GM12865 (cell line): Measurements from ENCODE around the gene ADARB2.
"Not testable (repeated sequence)": the region's sequence is repeated elsewhere in the genome, so short reads cannot be mapped to it uniquely, and the experiment has no call there.

ENCODE experiments used
- DNase-seq: peaks from one replicate; pipeline ENCODE4 v3.0.0; 2010; ENCODE audit warnings: low read depth
- H3K4me3 ChIP-seq: 2 replicates; pipeline ENCODE4 v1.5.1; 2011; ENCODE audit warnings: mild to moderate bottlenecking, low read depth, low read length, control low read depth
- CTCF ChIP-seq: IDR thresholded peaks from 2 replicates; pipeline ENCODE4 v1.5.1; 2011; ENCODE audit warnings: low read length, control low read depth, low read depth, inconsistent platforms; ENCODE audit not compliant: insufficient read depth; ENCODE audit errors: missing control alignments

The ADARB2 gene

GRCh38 chr10:1440897-1441296, 296.4 kb downstream of the ADARB2 start:
- no peak for TF ChIP-seq CTCF
- DNase-seq: no peak

GRCh38 chr10:1434912-1435692, 302.2 kb downstream of the ADARB2 start:
- no peak for DNase-seq
- TF ChIP-seq CTCF: no peak
- no peak overlapping the region for H3K4me3 ChIP-seq

More at GRCh38 chr10:1440897-1441296, 296.4 kb downstream of the ADARB2 start:
- no peak overlapping the region for H3K4me3 ChIP-seq

DNA sequence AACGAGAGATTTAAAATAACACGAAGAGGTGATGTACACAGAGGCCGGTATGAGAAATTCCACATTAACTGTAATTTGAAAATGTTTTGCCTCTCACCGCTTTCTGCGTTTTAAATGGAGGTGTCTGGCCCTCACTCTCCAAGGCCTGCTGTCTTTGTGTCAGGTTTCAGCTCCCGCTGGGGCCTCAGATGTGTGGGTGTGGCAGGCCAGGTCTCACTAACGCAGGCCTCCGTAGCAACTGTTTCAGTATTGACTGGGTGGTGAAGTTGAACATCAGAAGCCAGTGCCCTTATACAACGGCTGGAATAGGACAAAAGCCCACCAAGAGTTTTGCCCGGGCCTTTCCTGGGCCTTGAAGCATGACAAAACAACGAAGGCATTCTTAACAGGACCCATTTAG, 303.1 kb downstream of the ADARB2 start:
- TF ChIP-seq CTCF: no peak
- no peak for DNase-seq
- no peak overlapping the region for H3K4me3 ChIP-seq

DNA sequence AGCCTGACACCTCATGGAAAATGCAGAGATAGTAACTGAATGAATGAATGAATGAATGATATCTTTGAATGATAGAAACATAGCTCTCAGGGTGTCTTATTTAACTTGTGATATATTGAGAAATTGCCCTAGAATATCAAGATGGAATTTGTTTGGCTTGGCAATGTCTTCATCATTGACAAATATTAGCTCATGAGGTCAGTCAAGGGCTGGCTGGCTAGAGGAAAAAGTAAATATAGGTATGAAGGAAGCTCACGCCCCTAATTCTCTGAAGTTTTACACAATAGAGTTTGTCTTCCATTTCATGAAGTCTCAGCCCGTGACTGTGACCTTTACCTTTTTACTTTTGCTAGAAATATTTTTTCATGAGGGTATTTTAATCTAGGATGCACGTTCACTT, 305.2 kb downstream of the ADARB2 start:
- no peak for TF ChIP-seq CTCF
- DNase-seq: no peak
- no peak overlapping the region for H3K4me3 ChIP-seq

- TF ChIP-seq CTCF: no peak
These were observed 306.1 kb downstream of the ADARB2 start for GRCh38 chr10:1431229-1431628.

GRCh38 chr10:1427521-1428186, 309.7 kb downstream of the ADARB2 start:
- H3K4me3 ChIP-seq, DNase-seq: not testable (repeated sequence)

More at GRCh38 chr10:1431229-1431628, 306.1 kb downstream of the ADARB2 start:
- no peak overlapping the region for H3K4me3 ChIP-seq
- no peak for DNase-seq

DNA sequence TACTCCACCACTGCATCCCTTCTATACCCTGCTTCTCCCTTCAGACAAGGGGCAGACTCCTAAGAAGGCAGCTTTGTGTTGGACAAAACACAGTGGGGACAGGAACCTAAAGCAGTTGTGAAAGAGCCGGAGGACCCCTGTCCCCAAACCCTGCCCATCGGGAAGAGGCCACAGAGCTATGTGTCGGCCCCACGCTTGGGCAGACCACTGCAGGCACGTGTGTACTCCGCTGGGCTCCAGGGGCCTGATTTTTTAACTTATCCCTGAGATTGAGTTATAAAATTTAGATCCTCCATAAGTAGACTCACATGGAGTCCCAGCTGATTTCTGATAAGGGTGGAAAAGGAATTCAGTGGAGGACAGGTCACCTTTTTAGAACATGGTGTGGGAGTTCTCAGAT, 310.5 kb downstream of the ADARB2 start:
- H3K4me3 ChIP-seq: no peak overlapping the region
- no peak for TF ChIP-seq CTCF
- no peak for DNase-seq
